HepG2 (cell line): ENCODE measurements around the gene GAD1. TPM values are rescaled to one million over a fixed set of nuclear protein-coding genes. Genes with fewer than 3 reads are reported as not detected.

Experiments
- ATAC-seq: fragments of 200-7000 bp; cut with Tn5 transposase; 3 replicates; pipeline ENCODE4 v1.9.1; 2020; ENCODE audit warnings: mild to moderate bottlenecking, moderate library complexity
- BruUV-seq: library from RNA; stranded (reverse); fragments of 400-500 nt; replicated peaks from 2 replicates; lab custom pipeline; 2021; lab: Mats Ljungman, UMichigan
- CTCF ChIA-PET: fragments of 300-600 bp; formaldehyde crosslinking; extraction: SDS; loops from one replicate; lab custom pipeline; 2021; ENCODE audit warnings: low total read pairs, inconsistent platforms, low intra/inter-chr PET ratio; lab: Yijun Ruan, JAX
- POLR2A ChIA-PET: fragments of 350-600 bp; sonication (Branson Sonifier 250); formaldehyde crosslinking; loops from one replicate; lab custom pipeline; 2020; ENCODE audit warnings: antibody characterized with exemption, inconsistent platforms; lab: Yijun Ruan, JAX
- DNase-seq: peaks from one replicate; pipeline ENCODE4 v3.0.0-alpha.2; 2015; ENCODE audit warnings: low spot score
- FAIRE-seq: peaks from 3 replicates; lab custom pipeline; 2011; peaks lifted over from hg19 to GRCh38; lab: Jason Lieb, UNC
- H2AFZ ChIP-seq: one replicate; pipeline ENCODE4 v1.6.1; 2011; ENCODE audit warnings: low read length, inconsistent platforms
- H3K27ac ChIP-seq: fragments of 300-600 bp; 3 replicates; pipeline ENCODE4 v1.8.0; 2011; ENCODE audit warnings: mixed run types, mild to moderate bottlenecking, mixed read lengths, low read length, inconsistent platforms; ENCODE audit not compliant: insufficient read depth; ENCODE audit errors: extremely low read length
- H3K27me3 ChIP-seq, 2 experiments: fragments of 200-600 bp in 1 of 2; 2 replicates in 1 of 2; 3 replicates in 1 of 2; pipeline versions ENCODE4 v1.6.0 to v1.8.0; 2011; ENCODE audit warnings: low read length in 2 of 2, mild to moderate bottlenecking in 2 of 2, moderate library complexity in 2 of 2, inconsistent platforms in 1 of 2; ENCODE audit not compliant: insufficient read depth in 2 of 2, control insufficient read depth in 1 of 2
- H3K36me3 ChIP-seq, 2 experiments: fragments of 200-600 bp in 1 of 2; replicated peaks in 1 of 2; 2 replicates in 1 of 2; 3 replicates in 1 of 2; pipeline versions ENCODE4 v1.5.1 to v1.8.0; 2011; ENCODE audit warnings: low read length in 2 of 2, inconsistent platforms in 1 of 2; ENCODE audit not compliant: insufficient read depth in 2 of 2, control insufficient read depth in 1 of 2
- H3K4me1 ChIP-seq: 2 replicates; pipeline ENCODE4 v1.5.1; 2012; ENCODE audit warnings: low read length, inconsistent platforms; ENCODE audit not compliant: insufficient read depth
- H3K4me2 ChIP-seq: 2 replicates; pipeline ENCODE4 v1.6.0; 2011; ENCODE audit warnings: low read depth, low read length, inconsistent platforms
- H3K4me3 ChIP-seq, 3 experiments: fragments of 200-600 bp in 1 of 3; sonication (generic), shearing (Covaris generic) in 1 of 3; replicated peaks in 1 of 3; 2 replicates each; pipeline ENCODE4 v1.5.1; 2011 to 2016; ENCODE audit warnings: low read length in 3 of 3, inconsistent platforms in 2 of 3, low read depth in 2 of 3, mild to moderate bottlenecking in 2 of 3, control low read depth in 1 of 3, mixed read lengths in 1 of 3; ENCODE audit not compliant: insufficient read depth in 1 of 3
- H3K79me2 ChIP-seq: one replicate; pipeline ENCODE4 v1.6.1; 2011; ENCODE audit warnings: low read length, inconsistent platforms; ENCODE audit not compliant: insufficient read depth
- H3K9ac ChIP-seq: 2 replicates; pipeline ENCODE4 v1.6.0; 2011; ENCODE audit warnings: mild to moderate bottlenecking, low read depth, low read length, inconsistent platforms; ENCODE audit not compliant: insufficient read depth
- H3K9me3 ChIP-seq: 2 replicates; pipeline ENCODE4 v1.5.1; 2012; ENCODE audit warnings: mild to moderate bottlenecking, low read length
- H4K20me1 ChIP-seq: 2 replicates; pipeline ENCODE4 v1.6.0; 2011; ENCODE audit warnings: inconsistent platforms, mild to moderate bottlenecking, low read length, moderate library complexity; ENCODE audit not compliant: insufficient read depth
- BRCA1 ChIP-seq: sonication (generic); formaldehyde crosslinking; IDR thresholded peaks from 2 replicates; pipeline ENCODE4 v1.4.0; 2020; ENCODE audit warnings: missing genetic modification reagents
- CBX5 ChIP-seq: sonication (generic); formaldehyde crosslinking; IDR thresholded peaks from 2 replicates; pipeline ENCODE4 v1.4.0; 2020; ENCODE audit warnings: missing genetic modification reagents, borderline replicate concordance
- DMAP1 ChIP-seq: IDR thresholded peaks from 2 replicates; pipeline ENCODE4 v1.6.1; 2016
- HDAC1 ChIP-seq: sonication (generic); formaldehyde crosslinking; IDR thresholded peaks from 2 replicates; pipeline ENCODE4 v1.5.1; 2020; ENCODE audit warnings: mild to moderate bottlenecking, missing genetic modification reagents
- ISL2 ChIP-seq: sonication (generic); formaldehyde crosslinking; IDR thresholded peaks from 2 replicates; pipeline ENCODE4 v1.5.0; 2020; ENCODE audit warnings: missing genetic modification reagents
- KDM4B ChIP-seq: sonication (generic); formaldehyde crosslinking; IDR thresholded peaks from 2 replicates; pipeline ENCODE4 v1.4.0; 2020; ENCODE audit warnings: missing genetic modification reagents
- MXD4 ChIP-seq: IDR thresholded peaks from 2 replicates; pipeline ENCODE4 v1.6.1; 2016; ENCODE audit warnings: mild to moderate bottlenecking, missing biosample characterization, missing genetic modification reagents
- NCOA5 ChIP-seq: sonication (generic); formaldehyde crosslinking; IDR thresholded peaks from 2 replicates; pipeline ENCODE4 v1.4.0; 2020; ENCODE audit warnings: missing genetic modification reagents
- RBAK ChIP-seq: sonication (generic); formaldehyde crosslinking; IDR thresholded peaks from 2 replicates; pipeline ENCODE4 v1.5.1; 2020; ENCODE audit warnings: mild to moderate bottlenecking, missing genetic modification reagents
- SAFB2 ChIP-seq: sonication (generic); formaldehyde crosslinking; IDR thresholded peaks from 2 replicates; pipeline ENCODE4 v1.5.1; 2020; ENCODE audit warnings: missing genetic modification reagents, low read depth, mild to moderate bottlenecking, borderline replicate concordance
- ZNF451 ChIP-seq: sonication (generic); formaldehyde crosslinking; IDR thresholded peaks from 2 replicates; pipeline ENCODE4 v1.5.0; 2020; ENCODE audit warnings: mild to moderate bottlenecking, missing genetic modification reagents
- WGBS: methylation state at CpG from one replicate; pipeline ENCODE4 v1.1.6; 2017; ENCODE audit warnings: low lambda C conversion rate; 5-methylcytosine and 5-hydroxymethylcytosine counted together
- in situ Hi-C: cut with HindIII; loops from 2 replicates; pipeline ENCODE4 v1.10.0; 2017; ENCODE audit warnings: low pct_unique_long_range_greater_than_20kb; ENCODE audit not compliant: extremely low pct_ligation_motif_present
- intact Hi-C: fragments of 100-400 bp; cut with micrococcal nuclease; formaldehyde crosslinking; loops from one replicate; pipeline ENCODE4 v1.10.0; 2022; ENCODE audit not compliant: unreplicated experiment
- polyA plus RNA-seq, 8 experiments: library from polyadenylated mRNA; depleted of rRNA in 3 of 8; stranded (reverse) in 7 of 8; unstranded in 1 of 8; fragments of >200 nt; fragmentation: Illumina TruSeq in 4 of 8; extraction: Trizol in 4 of 8; gene quantifications; 2 replicates each; pipeline versions ENCODE4 v1.2.1 to v1.2.3, GENCODE V29; 2011 to 2016; ENCODE audit warnings: low read depth in 4 of 8, missing spikeins in 1 of 8, mixed read lengths in 1 of 8; ENCODE audit not compliant: insufficient read depth in 1 of 8
- total RNA-seq, 5 experiments: library from RNA; depleted of rRNA; stranded (reverse); fragments of >200 nt; fragmentation: Illumina TruSeq; extraction: Trizol; gene quantifications; 2 replicates each; pipeline ENCODE4 v1.2.3, GENCODE V29; 2016; ENCODE audit warnings: low read depth in 1 of 5

The GAD1 gene
- total and polyA plus RNA-seq, 2 of the 13 experiments (the other 11 are each of a cell fraction or from before 2014, with no cell fraction given), result 0.09 to 0.13 TPM

DNA sequence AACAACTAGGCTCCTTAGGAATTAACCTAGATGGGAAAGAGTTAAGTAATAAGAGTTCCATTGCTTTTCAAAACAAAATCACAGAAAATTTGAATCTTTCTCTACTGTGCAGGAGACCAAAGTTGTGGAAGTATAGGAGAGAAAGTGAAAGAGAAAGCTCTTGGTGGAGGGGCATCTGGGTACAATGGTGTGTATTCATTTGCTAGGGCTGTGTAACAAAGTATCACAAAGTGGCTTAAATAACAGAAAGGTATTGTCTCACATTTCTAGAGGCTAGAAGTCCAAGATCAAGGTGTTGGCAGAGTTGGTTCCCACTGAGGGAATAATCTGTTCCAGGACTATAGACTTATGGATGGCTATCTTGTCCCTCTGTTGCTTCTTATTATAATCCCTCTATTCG, 61.8 kb downstream of the GAD1 start:
- Histone ChIP-seq H3K79me2 (no peaks in the 10 kb centered on the region), H3K9ac (no peak overlapping the region), H3K27ac (no peak overlapping the region), H3K9me3 (no peaks in the 10 kb centered on the region), H3K36me3 (no peaks in the 10 kb centered on the region), H3K4me1 (no peaks in the 10 kb centered on the region), H3K27me3 (peaks cover 0 to 12% of the 10 kb centered on the region in 2 experiments; a peak in 3 of 5 replicates), H3K4me3 (no peak overlapping the region), H3K4me2 (0 out of 2 replicates have a peak overlapping the region, but pooled peaks have one; percentile 29), H2AFZ (no peak overlapping the region), H4K20me1 (no peaks in the 10 kb centered on the region)
- CTCF ChIA-PET, result no interaction called here
- FAIRE-seq, result no peak
- in situ Hi-C loops (no loop called here), intact Hi-C loops (no loop called here)
- DNase-seq, result peak; percentile 10
- POLR2A ChIA-PET, result no interaction called here
- TF ChIP-seq KDM4B (CRISPR knock-in tag) (no peak), BRCA1 (CRISPR knock-in tag) (no peak), DMAP1 (CRISPR knock-in tag) (no peak), ZNF451 (CRISPR knock-in tag) (no peak), ISL2 (CRISPR knock-in tag) (no peak), CBX5 (no peak), MXD4 (CRISPR knock-in tag) (no peak), RBAK (CRISPR knock-in tag) (no peak)
- BruUV-seq, result no TSS peak
- WGBS, result 0% methylated on average over 1 of the region's 1 CpG
- ATAC-seq, result peak; percentile 48; the same call in 1 of the 3 replicates

DNA sequence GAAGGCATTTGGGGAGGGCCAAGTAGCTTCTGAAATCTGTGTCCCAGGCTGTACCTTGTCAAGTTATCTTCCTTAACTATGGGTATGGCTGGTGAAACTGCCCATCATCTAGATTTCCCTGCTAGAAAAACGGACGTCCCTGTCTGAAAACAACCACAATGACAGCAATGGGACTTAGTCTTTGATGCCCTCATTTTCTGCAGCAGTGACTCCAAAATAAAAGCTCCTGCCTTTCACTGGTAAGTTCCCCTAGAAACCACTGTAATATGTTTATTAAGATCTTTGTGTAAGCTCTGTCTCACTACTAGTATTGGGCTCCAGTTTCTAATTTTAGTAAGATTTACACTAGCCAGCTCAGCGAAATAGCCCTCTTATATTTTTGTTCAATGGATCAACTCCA, 65.2 kb downstream of the GAD1 start:
- no peak for ATAC-seq
- Histone ChIP-seq H3K4me1 (no peaks in the 10 kb centered on the region), H2AFZ (no peak overlapping the region), H3K79me2 (no peaks in the 10 kb centered on the region)
- in situ Hi-C loops, result no loop called here
- 9% methylated on average over 3 of the region's 3 CpGs for WGBS
- CTCF ChIA-PET, result no interaction called here
- TF ChIP-seq SAFB2 (CRISPR knock-in tag) (no peak), NCOA5 (CRISPR knock-in tag) (no peak), HDAC1 (CRISPR knock-in tag) (no peak)
- TF ChIP-seq, all 625 proteins: peak for 0
- no peak overlapping the region for H3K27ac ChIP-seq
- POLR2A ChIA-PET, result no interaction called here
- no peak for DNase-seq
- H3K9ac ChIP-seq, result no peak overlapping the region
- H3K4me2 ChIP-seq, result no peak overlapping the region
- no peak for FAIRE-seq
- no peaks in the 10 kb centered on the region for H3K9me3 ChIP-seq
- intact Hi-C loops, result no loop called here
- BruUV-seq, result no TSS peak
- no peak overlapping the region for H3K4me3 ChIP-seq
- no peaks in the 10 kb centered on the region for H4K20me1 ChIP-seq
- no peaks in the 10 kb centered on the region for H3K36me3 ChIP-seq
- peaks cover 0 to 7% of the 10 kb centered on the region in 2 experiments; a peak in 4 of 5 replicates for H3K27me3 ChIP-seq
